Psoas muscle (tissue), 8 donors: ENCODE data around the gene PLXND1. TPM values are rescaled to one million over a fixed set of nuclear protein-coding genes. Genes with fewer than 3 reads are reported as not detected.

Experiments
- ATAC-seq, 4 donors: fragments of 200-7000 bp; cut with Tn5 transposase; one replicate each; pipeline ENCODE4 v1.9.1; 2020; ENCODE audit warnings: moderate library complexity in 3 of 4, mild to moderate bottlenecking in 2 of 4
- DNase-seq, 2 donors: peaks; one replicate each; pipeline ENCODE4 v3.0.0-alpha.2; 2020
- H3K27ac ChIP-seq: fragments of 200-600 bp; one replicate; pipeline ENCODE4 v1.8.0; 2022
- H3K27me3 ChIP-seq, 3 donors: fragments of 200-600 bp in 1 of 3; one replicate each; pipeline versions ENCODE4 v1.6.1 to v1.8.0; 2013 to 2022; ENCODE audit warnings: low read length in 2 of 3, mild to moderate bottlenecking in 2 of 3, moderate library complexity in 1 of 3; ENCODE audit not compliant: insufficient read depth in 3 of 3
- H3K36me3 ChIP-seq, 2 donors: fragments of 200-600 bp in 1 of 2; one replicate each; pipeline versions ENCODE4 v1.6.1 to v1.8.0; 2013 to 2022; ENCODE audit warnings: low read depth in 1 of 2, mild to moderate bottlenecking in 1 of 2, moderate library complexity in 1 of 2; ENCODE audit not compliant: insufficient read depth in 1 of 2
- H3K4me1 ChIP-seq: fragments of 200-600 bp; one replicate; pipeline ENCODE4 v1.8.0; 2022
- H3K4me3 ChIP-seq: fragments of 200-600 bp; one replicate; pipeline ENCODE4 v1.8.0; 2022; ENCODE audit warnings: mild to moderate bottlenecking
- H3K9me3 ChIP-seq: fragments of 200-600 bp; one replicate; pipeline ENCODE4 v1.8.0; 2022
- WGBS, 3 donors: extraction: QIAGEN DNeasy Blood & Tissue Kit; methylation state at CpG; one replicate each; pipeline versions ENCODE4 v1.1.6 to v1.1.7; 2013; 5-methylcytosine and 5-hydroxymethylcytosine counted together
- intact Hi-C, 2 donors: fragments of 100-400 bp; cut with DNase I; formaldehyde crosslinking; loops; one replicate each; pipeline versions ENCODE4 v1.11.0 to v1.14.2; 2022
- polyA plus RNA-seq, 3 donors: library from polyadenylated mRNA; stranded (reverse); fragments of 200-250 nt; gene quantifications; one replicate each; pipeline ENCODE4 v1.2.3, GENCODE V29; 2013
- total RNA-seq, 4 donors: library from RNA; stranded (reverse); fragmentation: NEBNext Ultra II Directional in 2 of 4; extraction: Animal tissue kit (Norgen Biotek cat#: 25700) in 2 of 4; gene quantifications; one replicate each; pipeline versions ENCODE4 v1.2.1 to v1.2.4, GENCODE V29; 2021 to 2023
- TF ChIP-seq, protein P1 (sequence below): fragments of 200-600 bp; IDR thresholded peaks from one replicate; pipeline ENCODE4 v1.8.0; 2022; ENCODE audit warnings: antibody characterized with exemption
- donor health status: healthy with polysubstance abuse.
- donor health status: DM: no; HTN: no; CAD: no; lungs with moderate emphysema.
- donor health status: Bipolar disorder and iron deficiency.
- donor health status: healthy.
- donor health status: DM: yes; HTN: yes; CAD: no.
- donor health status: DM: no; HTN: no; CAD: no.
- donor health status: DM: no; HTN: no; CAD: no.
- donor health status: DM: yes; HTN: yes; CAD: no.

The PLXND1 gene
- total and polyA plus RNA-seq, 7 donors = 15.5 to 49.9 (median 28.2) TPM

DNA sequence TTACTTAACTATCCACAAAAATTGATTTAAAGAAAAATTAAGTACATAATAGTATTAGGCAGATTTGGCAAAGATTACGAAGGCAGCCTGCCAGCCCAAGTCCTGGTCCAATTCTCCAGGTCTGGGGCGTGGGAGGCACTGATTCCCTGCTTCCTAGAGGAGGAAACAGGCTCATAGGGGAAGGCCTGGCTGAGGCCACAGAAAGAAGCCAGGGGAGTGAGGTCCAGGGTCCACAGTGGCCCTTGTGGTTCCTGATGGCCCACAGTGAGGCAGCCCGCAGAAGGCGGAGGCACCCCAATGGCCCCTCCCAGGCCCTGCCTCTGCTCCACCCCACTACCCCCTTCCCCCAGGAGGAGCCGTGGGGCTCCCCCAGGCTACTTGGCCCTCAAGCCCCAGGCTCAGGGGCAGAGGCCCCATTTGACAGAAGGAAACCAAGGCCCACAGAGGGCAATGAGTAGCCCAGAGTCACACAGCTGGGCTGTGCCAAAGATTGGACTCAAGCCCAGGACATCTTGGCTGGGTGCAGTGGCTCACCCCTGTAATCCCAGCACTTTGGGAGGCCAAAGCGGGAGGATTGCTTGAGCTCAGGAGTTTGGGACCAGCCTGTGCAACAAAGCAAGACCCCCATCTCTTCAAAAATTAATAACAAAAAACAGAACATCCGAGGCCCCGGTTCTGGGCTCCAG is 42.5 kb downstream of the PLXND1 start:
- whole genome bisulfite sequencing, 3 donors = 61 to 80% (median 67%) methylated on average over 8 of the region's 8 CpGs
- ATAC-seq = no peak
- H3K27ac ChIP-seq = no peak overlapping the region
- intact Hi-C loops = no loop called here
- H3K4me3 ChIP-seq = no peak overlapping the region
- H3K36me3 ChIP-seq = peaks cover 0 to 38% of the 10 kb centered on the region in 2 donors
- DNase-seq = peak; percentile 17 to 54
- TF ChIP-seq, protein P1, sequence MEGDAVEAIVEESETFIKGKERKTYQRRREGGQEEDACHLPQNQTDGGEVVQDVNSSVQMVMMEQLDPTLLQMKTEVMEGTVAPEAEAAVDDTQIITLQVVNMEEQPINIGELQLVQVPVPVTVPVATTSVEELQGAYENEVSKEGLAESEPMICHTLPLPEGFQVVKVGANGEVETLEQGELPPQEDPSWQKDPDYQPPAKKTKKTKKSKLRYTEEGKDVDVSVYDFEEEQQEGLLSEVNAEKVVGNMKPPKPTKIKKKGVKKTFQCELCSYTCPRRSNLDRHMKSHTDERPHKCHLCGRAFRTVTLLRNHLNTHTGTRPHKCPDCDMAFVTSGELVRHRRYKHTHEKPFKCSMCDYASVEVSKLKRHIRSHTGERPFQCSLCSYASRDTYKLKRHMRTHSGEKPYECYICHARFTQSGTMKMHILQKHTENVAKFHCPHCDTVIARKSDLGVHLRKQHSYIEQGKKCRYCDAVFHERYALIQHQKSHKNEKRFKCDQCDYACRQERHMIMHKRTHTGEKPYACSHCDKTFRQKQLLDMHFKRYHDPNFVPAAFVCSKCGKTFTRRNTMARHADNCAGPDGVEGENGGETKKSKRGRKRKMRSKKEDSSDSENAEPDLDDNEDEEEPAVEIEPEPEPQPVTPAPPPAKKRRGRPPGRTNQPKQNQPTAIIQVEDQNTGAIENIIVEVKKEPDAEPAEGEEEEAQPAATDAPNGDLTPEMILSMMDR = no peak
- peaks cover 19% of the 10 kb centered on the region for H3K4me1 ChIP-seq
- H3K9me3 ChIP-seq = no peaks in the 10 kb centered on the region
- no peaks in the 10 kb centered on the region for H3K27me3 ChIP-seq

DNA sequence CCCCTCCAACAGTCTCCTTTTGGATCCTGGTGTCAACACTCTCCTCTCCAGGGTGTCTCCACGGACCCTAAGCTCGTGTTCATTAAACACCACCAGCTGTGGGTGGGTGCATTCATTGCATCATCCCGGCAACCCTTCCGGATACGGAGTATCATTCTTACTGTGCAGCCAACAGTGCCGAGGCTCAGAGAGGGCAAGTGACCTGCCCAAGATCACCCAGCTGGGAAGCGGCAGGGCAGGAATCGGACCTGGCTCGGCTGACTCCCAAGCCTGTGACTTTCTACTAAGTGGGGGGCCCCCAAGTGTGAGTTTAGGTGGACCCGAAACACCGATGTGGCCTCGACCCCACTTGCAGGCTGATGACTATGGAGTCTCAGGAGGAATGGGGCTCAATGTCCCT is 43.1 kb downstream of the PLXND1 start:
- DNase-seq (peak; percentile 7 to 42), ATAC-seq (no peak)
- TF ChIP-seq, protein P1 = no peak
- H3K27ac ChIP-seq = no peak overlapping the region
- no peaks in the 10 kb centered on the region for H3K9me3 ChIP-seq
- H3K4me3 ChIP-seq = no peak overlapping the region
- intact Hi-C loops = no loop called here
- H3K36me3 ChIP-seq = peaks cover 0 to 43% of the 10 kb centered on the region in 2 donors
- H3K4me1 ChIP-seq = peaks cover 20% of the 10 kb centered on the region
- WGBS, 3 donors = 78 to 86% (median 83%) methylated on average over 12 of the region's 12 CpGs
- H3K27me3 ChIP-seq = no peaks in the 10 kb centered on the region

DNA sequence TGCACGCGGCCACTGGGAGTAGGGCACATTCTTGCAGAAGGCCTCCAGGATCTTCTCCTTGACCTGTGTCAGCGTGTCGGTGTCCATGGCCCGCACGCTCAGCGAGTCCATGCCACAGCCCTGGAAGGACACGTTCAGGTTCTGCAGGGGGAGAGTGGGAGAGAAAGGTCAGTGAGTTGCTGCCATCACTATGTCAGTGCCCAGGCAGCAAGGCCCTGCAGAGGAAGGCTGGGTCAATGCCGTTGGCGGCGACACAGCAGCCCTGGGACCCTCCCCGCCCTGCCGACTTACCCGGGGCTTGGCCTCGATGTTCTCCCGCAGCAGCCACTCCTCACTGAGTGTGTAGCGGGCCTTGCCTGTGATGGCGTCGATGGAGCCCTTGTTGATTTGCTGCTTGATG is 43.7 kb downstream of the PLXND1 start:
- 88 to 90% (median 89%) methylated on average over 19 of the region's 19 CpGs for WGBS, 3 donors
- Histone ChIP-seq H3K4me1 (peaks cover 24% of the 10 kb centered on the region), H3K27ac (no peak overlapping the region), H3K4me3 (no peak overlapping the region), H3K27me3 (no peaks in the 10 kb centered on the region), H3K36me3 (peaks cover 0 to 45% of the 10 kb centered on the region in 2 donors), H3K9me3 (no peaks in the 10 kb centered on the region)
- intact Hi-C loops = no loop called here
- peak; percentile 9 to 41 for DNase-seq
- TF ChIP-seq, protein P1 = no peak
- no peak for ATAC-seq

DNA sequence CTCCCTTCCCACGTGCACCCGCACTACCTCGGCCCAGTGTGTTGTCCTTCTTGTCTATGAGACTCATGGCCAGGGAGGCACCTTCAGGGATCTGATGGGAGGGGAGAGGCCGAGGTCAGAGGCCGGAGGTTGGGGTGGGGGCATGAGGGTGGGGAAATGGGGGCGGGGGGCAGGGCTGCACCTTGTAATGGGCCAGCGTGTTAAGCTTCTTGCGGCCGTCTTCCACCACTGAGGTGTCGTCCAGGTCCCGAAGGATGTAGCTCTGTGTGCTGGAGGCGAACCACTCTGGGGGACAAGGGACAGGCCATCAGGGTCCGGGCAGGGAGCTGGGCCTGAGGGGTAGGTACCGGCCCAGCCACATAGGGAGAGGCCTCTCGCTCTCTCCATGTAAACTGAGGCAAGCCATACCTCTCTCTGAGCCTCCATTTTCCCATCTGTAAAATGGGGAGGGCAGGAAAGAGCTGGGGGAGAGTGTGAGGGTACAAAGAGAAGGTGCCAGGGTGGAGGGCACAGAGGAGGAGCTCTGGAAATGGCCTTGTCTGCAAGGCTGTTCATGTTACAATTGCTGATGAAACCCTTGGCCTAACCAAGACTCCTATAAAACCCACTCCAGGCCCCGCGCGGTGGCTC is 44.7 kb downstream of the PLXND1 start:
- DNase-seq (peak in 1 of 2 donors; percentile 56), ATAC-seq (no peak)
- Histone ChIP-seq H3K27me3 (no peaks in the 10 kb centered on the region), H3K4me1 (peaks cover 24% of the 10 kb centered on the region), H3K4me3 (no peak overlapping the region), H3K9me3 (no peaks in the 10 kb centered on the region), H3K27ac (peak overlapping the region; percentile 66), H3K36me3 (peaks cover 0 to 38% of the 10 kb centered on the region in 2 donors)
- intact Hi-C loops = no loop called here
- TF ChIP-seq, protein P1 = no peak
- whole genome bisulfite sequencing, 3 donors = 74 to 82% (median 79%) methylated on average over 18 of the region's 18 CpGs
